ENCODE measurements around the gene ADAP2.
A peak's percentile ranks its signal among the peaks of the same experiment; 100 is the strongest.
"Not testable (repeated sequence)": the region's sequence is repeated elsewhere in the genome, so short reads cannot be mapped to it uniquely, and the experiment has no call there.

Gene ADAP2

GRCh38 chr17:30969989-30970830 lies 48.5 kb downstream of the ADAP2 start:
- peak; percentile 47 for DNase-seq (ENCODE audit: low spot score)

DNA sequence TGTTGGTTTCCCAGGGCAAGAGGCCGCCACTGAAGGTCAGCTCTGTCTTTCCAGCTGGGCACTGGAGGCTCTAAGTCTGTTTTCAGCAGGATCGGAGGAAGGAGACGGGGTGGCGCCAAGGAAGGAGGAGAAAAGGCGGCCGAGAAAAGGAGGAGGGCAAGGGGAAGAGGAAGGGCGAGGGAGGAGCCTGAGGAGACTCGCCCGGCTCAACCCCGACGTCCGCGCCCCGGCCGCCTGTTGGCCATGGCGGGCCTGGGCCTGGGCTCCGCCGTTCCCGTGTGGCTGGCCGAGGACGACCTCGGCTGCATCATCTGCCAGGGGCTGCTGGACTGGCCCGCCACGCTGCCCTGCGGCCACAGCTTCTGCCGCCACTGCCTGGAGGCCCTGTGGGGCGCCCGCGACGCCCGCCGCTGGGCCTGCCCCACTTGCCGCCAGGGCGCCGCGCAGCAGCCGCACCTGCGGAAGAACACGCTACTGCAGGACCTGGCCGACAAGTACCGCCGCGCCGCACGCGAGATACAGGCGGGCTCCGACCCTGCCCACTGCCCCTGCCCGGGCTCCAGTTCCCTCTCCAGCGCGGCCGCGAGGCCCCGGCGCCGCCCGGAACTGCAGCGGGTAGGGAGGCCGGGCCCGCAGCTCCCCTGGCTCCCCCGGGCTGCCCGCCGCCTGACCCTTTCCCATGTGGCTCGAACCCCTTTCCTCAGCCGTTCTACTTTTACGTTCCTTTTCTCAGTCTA lies 49.3 kb downstream of the ADAP2 start, which contains the start of gene RNF135:
Gene RNF135, plus strand, starts transcription at position 209 of the 737 bp plus-strand sequence. Its CDS starts 35 bp downstream, at position 244.
- peak; percentile 92 for DNase-seq (ENCODE audit: low spot score)

GRCh38 chr17:30975042-30975820 lies 53.5 kb downstream of the ADAP2 start:
- no peak for DNase-seq (ENCODE audit: low spot score)

GRCh38 chr17:30979919-30980318 lies 58.2 kb downstream of the ADAP2 start:
- DNase-seq (ENCODE audit: low spot score): not testable (repeated sequence)

GRCh38 chr17:30981531-30982519 lies 60.1 kb downstream of the ADAP2 start:
- DNase-seq (ENCODE audit: low spot score): no peak

DNA sequence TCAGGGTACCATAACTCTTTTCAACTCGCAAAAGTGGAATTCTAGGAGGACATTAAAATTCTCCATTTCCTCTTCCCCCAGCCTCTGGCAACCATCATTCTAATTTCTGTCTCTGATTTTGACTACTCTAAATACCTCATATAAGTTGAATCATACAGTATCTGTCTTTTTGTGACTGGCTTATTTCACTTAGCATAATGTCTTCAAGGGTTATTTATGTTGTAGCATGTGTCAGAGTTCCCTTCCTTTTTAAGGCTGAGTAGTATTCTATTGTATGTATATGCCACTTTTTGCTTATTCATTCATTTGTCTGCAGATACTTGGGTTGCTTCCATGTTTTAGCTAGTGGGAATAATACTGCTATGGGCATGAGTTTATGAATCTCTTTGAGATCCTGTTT lies 61.1 kb downstream of the ADAP2 start:
- DNase-seq (ENCODE audit: low spot score): no peak

- DNase-seq (ENCODE audit: low spot score): no peak
Observed at GRCh38 chr17:30990458-30990857, 68.7 kb downstream of the ADAP2 start.

DNA sequence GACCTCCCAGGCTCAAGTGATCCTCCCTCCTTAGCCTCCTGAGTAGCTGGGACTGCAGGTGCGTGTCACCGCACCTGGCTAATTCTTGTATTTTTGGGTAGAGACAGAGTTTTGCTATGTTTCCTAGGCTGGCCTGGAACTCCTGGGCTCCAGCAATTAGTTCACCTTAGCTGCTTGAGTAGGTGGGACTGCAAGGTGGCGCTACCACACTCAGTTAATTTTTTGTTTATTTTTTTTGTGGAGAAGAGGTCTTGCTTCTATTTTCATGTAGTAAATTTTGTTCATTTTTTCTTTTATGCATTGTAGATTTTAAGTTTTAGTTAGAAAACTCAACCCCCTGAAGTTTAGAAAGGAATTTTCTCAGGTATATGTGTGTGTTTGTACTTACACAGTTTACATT lies 70.8 kb downstream of the ADAP2 start:
- DNase-seq (ENCODE audit: low spot score): no peak

- no peak for DNase-seq (ENCODE audit: low spot score)
Observed at GRCh38 chr17:30995347-30995746, 73.6 kb downstream of the ADAP2 start.

DNA sequence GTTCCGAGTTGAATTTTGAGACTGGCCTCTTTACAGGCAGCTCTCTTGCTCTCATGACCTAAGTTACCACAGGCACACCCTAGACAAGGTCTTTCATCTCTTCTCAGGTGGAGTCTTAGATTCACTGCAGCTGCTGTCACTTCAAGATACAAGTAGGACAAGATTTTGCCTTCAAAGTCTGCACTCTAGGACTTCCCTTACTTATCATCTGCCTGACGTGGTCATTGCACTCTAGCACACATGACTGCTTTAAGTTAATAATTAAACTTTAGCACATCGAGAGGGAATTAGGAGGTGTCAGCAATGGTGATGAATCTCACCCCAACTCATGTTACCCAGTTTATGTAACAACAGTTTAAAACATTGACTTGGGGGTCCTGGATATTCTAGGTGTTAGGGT lies 74.7 kb downstream of the ADAP2 start:
- peak; percentile 72 for DNase-seq (ENCODE audit: low spot score)

DNA sequence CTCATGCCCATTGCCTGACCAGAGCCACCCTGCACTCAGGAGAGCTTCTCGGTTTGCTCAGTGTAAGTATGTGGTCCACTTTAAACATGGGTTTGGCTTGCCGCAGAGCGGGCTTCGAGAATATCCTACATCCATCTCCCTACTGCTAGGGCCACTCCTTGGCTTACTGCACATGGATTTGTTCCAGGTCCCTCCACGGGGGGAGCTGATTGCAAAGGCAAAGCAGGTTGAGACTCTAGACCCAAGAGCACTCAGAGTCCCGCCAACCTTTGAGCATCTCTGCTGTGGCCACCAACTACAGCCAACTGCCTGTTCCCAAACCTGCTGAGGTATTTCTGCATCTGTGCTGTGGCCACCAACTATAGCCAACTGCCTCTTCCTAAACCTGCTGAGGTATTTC lies 75.5 kb downstream of the ADAP2 start:
- DNase-seq (ENCODE audit: low spot score): no peak

GRCh38 chr17:30997842-30998241 lies 76.1 kb downstream of the ADAP2 start:
- peak; percentile 3 for DNase-seq (ENCODE audit: low spot score)

- peak; percentile 32 for DNase-seq (ENCODE audit: low spot score)
Observed at GRCh38 chr17:31002047-31002446, 80.3 kb downstream of the ADAP2 start.

DNA sequence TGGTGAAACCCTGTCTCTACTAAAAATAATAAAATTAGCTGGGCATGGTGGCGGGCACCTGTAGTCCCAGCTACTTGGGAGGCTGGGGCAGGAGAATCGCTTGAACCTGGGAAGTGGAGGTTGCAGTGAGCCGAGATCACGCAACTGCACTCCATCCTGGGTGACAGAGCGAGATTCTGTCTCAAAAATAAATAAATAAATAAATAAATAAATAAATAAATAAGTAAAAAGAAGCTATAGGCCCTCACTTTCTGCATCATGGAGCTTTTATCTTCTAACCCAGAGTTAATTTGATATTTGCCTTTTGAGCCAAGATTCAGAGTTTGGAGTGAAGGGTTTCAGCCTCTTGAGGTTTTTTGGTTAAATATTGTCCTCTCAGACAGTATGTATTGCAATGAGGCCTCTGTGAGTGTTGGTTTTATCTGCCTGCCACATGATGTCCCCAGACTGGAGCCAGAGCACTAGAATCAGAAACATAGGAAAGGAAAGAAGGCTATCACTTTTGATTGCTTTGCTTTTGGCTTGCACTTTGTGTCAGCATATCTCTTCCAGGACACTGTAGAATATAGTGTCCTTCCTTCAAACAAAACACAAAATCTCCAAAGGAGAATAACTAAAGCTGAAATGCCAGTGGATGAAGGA lies 81.6 kb downstream of the ADAP2 start:
- DNase-seq (ENCODE audit: low spot score): no peak

GRCh38 chr17:31004160-31004559 lies 82.4 kb downstream of the ADAP2 start:
- DNase-seq (ENCODE audit: low spot score): no peak

- DNase-seq (ENCODE audit: low spot score): no peak
Observed at GRCh38 chr17:31007695-31008373, 86.1 kb downstream of the ADAP2 start.

- DNase-seq (ENCODE audit: low spot score): peak; percentile 67
Observed at GRCh38 chr17:31008374-31009041, 86.8 kb downstream of the ADAP2 start.
